Mesenchymal stem cell (in vitro differentiated cells and primary cell): Measurements from ENCODE around the gene SLC30A1.
"Not testable (repeated sequence)": the region's sequence is repeated elsewhere in the genome, so short reads cannot be mapped to it uniquely, and the experiment has no call there.

Experiments
- DNase-seq: peaks from one replicate; pipeline ENCODE4 v3.0.0-alpha.2; 2013
- H2AFZ ChIP-seq: one replicate; pipeline ENCODE4 v1.6.1; 2013; ENCODE audit warnings: low read depth, mild to moderate bottlenecking, control low read depth, inconsistent platforms, low read length, moderate library complexity
- H2AK5ac ChIP-seq: 2 replicates; pipeline ENCODE4 v1.6.1; 2013; ENCODE audit warnings: low read length, moderate library complexity, mild to moderate bottlenecking, inconsistent platforms; ENCODE audit not compliant: severe bottlenecking
- H2BK120ac ChIP-seq: one replicate; pipeline ENCODE4 v1.6.1; 2013; ENCODE audit warnings: low read depth, mild to moderate bottlenecking, inconsistent platforms, low read length, moderate library complexity
- H2BK12ac ChIP-seq, 2 experiments: one replicate each; pipeline ENCODE4 v1.6.1; 2013; ENCODE audit warnings: inconsistent platforms in 2 of 2, low read length in 2 of 2, mild to moderate bottlenecking in 2 of 2, moderate library complexity in 2 of 2, control low read depth in 1 of 2
- H2BK15ac ChIP-seq: one replicate; pipeline ENCODE4 v1.6.1; 2013; ENCODE audit warnings: mild to moderate bottlenecking, low read depth, inconsistent platforms; ENCODE audit not compliant: poor library complexity, severe bottlenecking
- H2BK5ac ChIP-seq: 2 replicates; pipeline ENCODE4 v1.6.1; 2013; ENCODE audit warnings: low read depth, mild to moderate bottlenecking, low read length, control low read depth, inconsistent platforms; ENCODE audit not compliant: poor library complexity, severe bottlenecking
- H3K14ac ChIP-seq, 2 experiments: one replicate each; pipeline ENCODE4 v1.6.1; 2013; ENCODE audit warnings: inconsistent platforms in 2 of 2, low read length in 2 of 2, control low read depth in 1 of 2, mild to moderate bottlenecking in 1 of 2, moderate library complexity in 1 of 2
- H3K18ac ChIP-seq, 2 experiments: one replicate each; pipeline ENCODE4 v1.6.1; 2013; ENCODE audit warnings: inconsistent platforms in 2 of 2, low read length in 2 of 2, control low read depth in 1 of 2, low read depth in 1 of 2, mild to moderate bottlenecking in 1 of 2
- H3K23ac ChIP-seq, 2 experiments: one replicate each; pipeline ENCODE4 v1.6.1; 2013; ENCODE audit warnings: inconsistent platforms in 2 of 2, low read length in 2 of 2, mild to moderate bottlenecking in 2 of 2, moderate library complexity in 2 of 2, control low read depth in 1 of 2
- H3K27ac ChIP-seq: 2 replicates; pipeline ENCODE4 v1.5.1; 2013; ENCODE audit warnings: mild to moderate bottlenecking, moderate library complexity, low read length, control low read depth, inconsistent platforms; ENCODE audit not compliant: poor library complexity, severe bottlenecking
- H3K27me3 ChIP-seq, 2 experiments: 2 replicates each; pipeline versions ENCODE4 v1.6.1 to v1.7.0; 2013; ENCODE audit warnings: low read length in 2 of 2, mild to moderate bottlenecking in 2 of 2, moderate library complexity in 2 of 2, control low read depth in 1 of 2, inconsistent platforms in 1 of 2; ENCODE audit not compliant: control insufficient read depth in 1 of 2, insufficient read depth in 1 of 2
- H3K36me3 ChIP-seq, 2 experiments: 2 replicates each; pipeline versions ENCODE4 v1.6.1 to v1.7.0; 2013; ENCODE audit warnings: low read length in 2 of 2, control low read depth in 1 of 2, inconsistent platforms in 1 of 2, low read depth in 1 of 2, mild to moderate bottlenecking in 1 of 2; ENCODE audit not compliant: insufficient read depth in 2 of 2, control insufficient read depth in 1 of 2
- H3K4ac ChIP-seq, 2 experiments: one replicate each; pipeline ENCODE4 v1.6.1; 2013; ENCODE audit warnings: inconsistent platforms in 2 of 2, low read length in 2 of 2, mild to moderate bottlenecking in 2 of 2, moderate library complexity in 2 of 2, control low read depth in 1 of 2, low read depth in 1 of 2
- H3K4me1 ChIP-seq: 2 replicates; pipeline ENCODE4 v1.6.1; 2013; ENCODE audit warnings: low read depth, low read length, control low read depth; ENCODE audit not compliant: control insufficient read depth, insufficient read depth
- H3K4me2 ChIP-seq: 2 replicates; pipeline ENCODE4 v1.6.1; 2013; ENCODE audit warnings: low read length, mild to moderate bottlenecking, inconsistent platforms; ENCODE audit not compliant: poor library complexity, severe bottlenecking
- H3K4me3 ChIP-seq, 2 experiments: 2 replicates each; pipeline versions ENCODE4 v1.5.1 to v1.7.0; 2013; ENCODE audit warnings: low read length in 2 of 2, mild to moderate bottlenecking in 2 of 2, control low read depth in 1 of 2, low read depth in 1 of 2; ENCODE audit not compliant: insufficient read depth in 1 of 2
- H3K79me1 ChIP-seq: replicated peaks from 2 replicates; pipeline ENCODE4 v1.6.1; 2013; ENCODE audit warnings: mild to moderate bottlenecking, control low read depth, low read length, inconsistent platforms; ENCODE audit not compliant: poor library complexity, severe bottlenecking
- H3K9ac ChIP-seq: 2 replicates; pipeline ENCODE4 v1.7.0; 2013; ENCODE audit warnings: mild to moderate bottlenecking, low read length, moderate library complexity
- H3K9me3 ChIP-seq: 2 replicates; pipeline ENCODE4 v1.7.0; 2013; ENCODE audit warnings: mild to moderate bottlenecking, low read length; ENCODE audit not compliant: control insufficient read depth
- H4K8ac ChIP-seq: one replicate; pipeline ENCODE4 v1.6.1; 2013; ENCODE audit warnings: inconsistent platforms, mild to moderate bottlenecking, low read length, moderate library complexity
- H4K91ac ChIP-seq: one replicate; pipeline ENCODE4 v1.6.1; 2013; ENCODE audit warnings: mild to moderate bottlenecking, low read length, inconsistent platforms
- WGBS: methylation state at CpG from one replicate; pipeline ENCODE4 v1.1.7; 2013; ENCODE audit warnings: mixed read lengths; 5-methylcytosine and 5-hydroxymethylcytosine counted together

Gene SLC30A1

GRCh38 chr1:211570378-211570777 lies 8.6 kb downstream of the SLC30A1 start:
- not testable (repeated sequence) for H3K27me3 ChIP-seq, H2BK15ac ChIP-seq, H3K9me3 ChIP-seq, H3K9ac ChIP-seq, H4K8ac ChIP-seq, H2AK5ac ChIP-seq, H2AFZ ChIP-seq, H3K4ac ChIP-seq, H3K27ac ChIP-seq, H3K4me2 ChIP-seq, H3K23ac ChIP-seq, H3K4me3 ChIP-seq, H4K91ac ChIP-seq, H3K14ac ChIP-seq, H2BK5ac ChIP-seq, H3K79me1 ChIP-seq, H3K18ac ChIP-seq, H2BK120ac ChIP-seq, H2BK12ac ChIP-seq, DNase-seq, H3K4me1 ChIP-seq
- no CpG with 5 or more reads among the region's 1 CpG for WGBS
- H3K36me3 ChIP-seq = peaks cover 0 to 45% of the 10 kb centered on the region in 2 experiments

- H3K4me2 ChIP-seq = no peak overlapping the region
- H3K14ac ChIP-seq = no peak overlapping the region
- no peak overlapping the region for H3K18ac ChIP-seq
- H2BK15ac ChIP-seq = no peak overlapping the region
- no peak overlapping the region for H3K4me3 ChIP-seq
- no peaks in the 10 kb centered on the region for H3K79me1 ChIP-seq
- no peak for DNase-seq
- H3K9me3 ChIP-seq = no peaks in the 10 kb centered on the region
- 85% methylated on average over 5 of the region's 5 CpGs for WGBS
- no peak overlapping the region for H4K8ac ChIP-seq
- no peaks in the 10 kb centered on the region for H3K4me1 ChIP-seq
- peaks cover 8 to 11% of the 10 kb centered on the region in 2 experiments for H3K27me3 ChIP-seq
- no peak overlapping the region for H4K91ac ChIP-seq
- H3K9ac ChIP-seq = no peak overlapping the region
- no peak overlapping the region for H2BK5ac ChIP-seq
- H2AFZ ChIP-seq = no peak overlapping the region
- no peak overlapping the region for H3K23ac ChIP-seq
- no peak overlapping the region for H3K27ac ChIP-seq
- no peak overlapping the region for H2BK120ac ChIP-seq
- H2AK5ac ChIP-seq = no peak overlapping the region
- H3K4ac ChIP-seq = no peak overlapping the region
- peaks cover 0 to 6% of the 10 kb centered on the region in 2 experiments for H3K36me3 ChIP-seq
- H2BK12ac ChIP-seq = no peak overlapping the region
Observed at GRCh38 chr1:211566431-211567025, 12.4 kb downstream of the SLC30A1 start.

DNA sequence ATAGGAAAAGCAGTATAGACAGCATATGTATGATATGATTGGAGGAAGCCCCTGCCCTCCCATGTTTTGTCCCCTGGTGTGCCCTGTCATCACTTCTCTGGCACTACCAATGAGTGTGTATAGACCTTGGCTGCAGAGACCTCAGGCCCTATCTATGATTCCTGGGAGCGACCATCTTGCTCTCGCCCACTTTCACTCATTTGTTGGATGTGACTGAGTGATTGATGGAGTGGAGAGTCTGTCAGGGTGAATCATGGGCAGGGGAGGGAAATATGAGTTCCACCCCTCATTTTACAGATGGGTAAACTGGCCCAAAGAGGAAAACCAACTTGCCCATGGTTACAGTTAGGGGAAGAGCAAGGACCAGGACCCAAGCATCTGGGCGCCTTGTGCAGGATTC lies 14.9 kb downstream of the SLC30A1 start:
- Histone ChIP-seq H2BK5ac (no peak overlapping the region), H3K18ac (no peak overlapping the region), H3K14ac (no peak overlapping the region), H3K27ac (no peak overlapping the region), H3K23ac (no peak overlapping the region), H3K79me1 (no peaks in the 10 kb centered on the region), H4K8ac (no peak overlapping the region), H3K9ac (no peak overlapping the region), H2AFZ (no peak overlapping the region), H3K27me3 (peaks cover 8 to 11% of the 10 kb centered on the region in 2 experiments), H3K4ac (no peak overlapping the region), H2AK5ac (no peak overlapping the region), H3K36me3 (no peaks in the 10 kb centered on the region), H2BK120ac (no peak overlapping the region), H3K4me1 (no peaks in the 10 kb centered on the region), H2BK15ac (no peak overlapping the region), H3K4me3 (no peak overlapping the region), H4K91ac (no peak overlapping the region), H3K4me2 (no peak overlapping the region), H3K9me3 (no peaks in the 10 kb centered on the region), H2BK12ac (no peak overlapping the region)
- no peak for DNase-seq
- 95% methylated on average over 3 of the region's 3 CpGs for WGBS

- no peak for DNase-seq
Observed at GRCh38 chr1:211559222-211560010, 19.5 kb downstream of the SLC30A1 start.

More at GRCh38 chr1:211559222-211560010, 19.5 kb downstream of the SLC30A1 start:
- Histone ChIP-seq H4K8ac (no peak overlapping the region), H3K14ac (no peak overlapping the region), H2AK5ac (no peak overlapping the region), H3K79me1 (no peaks in the 10 kb centered on the region), H4K91ac (no peak overlapping the region), H3K36me3 (no peaks in the 10 kb centered on the region), H3K27ac (no peak overlapping the region), H2BK12ac (no peak overlapping the region), H3K27me3 (peaks cover 6 to 11% of the 10 kb centered on the region in 2 experiments), H3K4me3 (no peak overlapping the region), H3K9ac (no peak overlapping the region), H3K4me2 (no peak overlapping the region), H3K18ac (no peak overlapping the region), H3K9me3 (no peaks in the 10 kb centered on the region), H2BK5ac (no peak overlapping the region), H2BK15ac (no peak overlapping the region), H2AFZ (no peak overlapping the region), H3K4me1 (peaks cover 2% of the 10 kb centered on the region), H3K23ac (no peak overlapping the region), H2BK120ac (no peak overlapping the region), H3K4ac (no peak overlapping the region)
- 76% methylated on average over 8 of the region's 9 CpGs for WGBS
